Liver (tissue), 9 donors: ENCODE measurements around the gene PRKN. TPM values are rescaled to one million over a fixed set of nuclear protein-coding genes. Genes with fewer than 3 reads are reported as not detected.

Source experiments
- DNase-seq: peaks from one replicate; pipeline ENCODE4 v3.0.0-alpha.2; 2017; ENCODE audit warnings: low spot score
- H3K27ac ChIP-seq, 2 donors: one replicate each; pipeline ENCODE4 v1.7.0; 2013; ENCODE audit warnings: inconsistent platforms in 2 of 2, low read length in 2 of 2, control low read depth in 1 of 2, low read depth in 1 of 2, mild to moderate bottlenecking in 1 of 2
- H3K27me3 ChIP-seq, 4 donors: one replicate each; pipeline versions ENCODE4 v1.6.1 to v1.7.0; 2013; ENCODE audit warnings: low read length in 3 of 4, inconsistent platforms in 1 of 4, mild to moderate bottlenecking in 1 of 4, moderate library complexity in 1 of 4; ENCODE audit not compliant: control insufficient read depth in 4 of 4, insufficient read depth in 4 of 4
- H3K36me3 ChIP-seq, 4 donors: one replicate each; pipeline versions ENCODE4 v1.6.1 to v1.7.0; 2013; ENCODE audit warnings: low read length in 3 of 4, mild to moderate bottlenecking in 3 of 4, low read depth in 1 of 4, moderate library complexity in 1 of 4; ENCODE audit not compliant: control insufficient read depth in 4 of 4, insufficient read depth in 3 of 4
- H3K4me1 ChIP-seq, 4 donors: one replicate each; pipeline versions ENCODE4 v1.6.1 to v1.7.0; 2013; ENCODE audit warnings: low read length in 3 of 4, mild to moderate bottlenecking in 3 of 4, moderate library complexity in 1 of 4; ENCODE audit not compliant: control insufficient read depth in 4 of 4, insufficient read depth in 4 of 4
- H3K4me3 ChIP-seq, 3 donors: one replicate each; pipeline versions ENCODE4 v1.6.1 to v1.7.0; 2013; ENCODE audit warnings: low read length in 3 of 3, control low read depth in 1 of 3, low read depth in 1 of 3, mild to moderate bottlenecking in 1 of 3
- H3K9ac ChIP-seq, 2 donors: one replicate each; pipeline ENCODE4 v1.7.0; 2013; ENCODE audit warnings: low read length in 2 of 2, mild to moderate bottlenecking in 2 of 2, moderate library complexity in 2 of 2, control low read depth in 1 of 2, low read depth in 1 of 2
- H3K9me3 ChIP-seq, 4 donors: one replicate each; pipeline versions ENCODE4 v1.6.1 to v1.7.0; 2013; ENCODE audit warnings: low read length in 3 of 4; ENCODE audit not compliant: control insufficient read depth in 4 of 4
- EGR1 ChIP-seq, 2 donors: IDR thresholded peaks; 2 replicates each; pipeline ENCODE4 v1.6.1; 2016 to 2018; ENCODE audit warnings: antibody characterized with exemption in 2 of 2, low read depth in 2 of 2
- FOXA1 ChIP-seq: IDR thresholded peaks from 2 replicates; pipeline ENCODE4 v1.6.1; 2016; ENCODE audit warnings: antibody characterized with exemption
- FOXA2 ChIP-seq: IDR thresholded peaks from 2 replicates; pipeline ENCODE4 v1.6.1; 2016; ENCODE audit warnings: antibody characterized with exemption
- GABPA ChIP-seq, 2 donors: IDR thresholded peaks in 1 of 2; conservative IDR thresholded peaks in 1 of 2; 2 replicates each; pipeline ENCODE4 v1.6.1; 2016; ENCODE audit warnings: antibody characterized with exemption in 2 of 2, mild to moderate bottlenecking in 1 of 2, moderate library complexity in 1 of 2
- RAD21 ChIP-seq, 2 donors: IDR thresholded peaks; 2 replicates each; pipeline ENCODE4 v1.6.1; 2016; ENCODE audit warnings: antibody characterized with exemption in 2 of 2, mild to moderate bottlenecking in 2 of 2
- RXRA ChIP-seq, 2 donors: IDR thresholded peaks; 2 replicates each; pipeline ENCODE4 v1.6.1; 2017 to 2018; ENCODE audit warnings: antibody characterized with exemption in 2 of 2, mild to moderate bottlenecking in 1 of 2
- TAF1 ChIP-seq: conservative IDR thresholded peaks from 2 replicates; pipeline ENCODE4 v1.6.1; 2016; ENCODE audit warnings: antibody characterized with exemption, mild to moderate bottlenecking
- YY1 ChIP-seq: IDR thresholded peaks from 2 replicates; pipeline ENCODE4 v1.6.1; 2016; ENCODE audit warnings: antibody characterized with exemption, mild to moderate bottlenecking
- WGBS: extraction: QIAGEN DNeasy Blood & Tissue Kit; methylation state at CpG from one replicate; pipeline ENCODE4 v1.1.7; 2013; 5-methylcytosine and 5-hydroxymethylcytosine counted together
- polyA plus RNA-seq, 2 donors: library from polyadenylated mRNA; stranded (reverse) in 1 of 2; unstranded in 1 of 2; fragments of 200-250 nt in 1 of 2; fragments of >200 nt in 1 of 2; fragmentation: Nextera tagmentation in 1 of 2; extraction: Ambion mirVana in 1 of 2; gene quantifications; one replicate each; pipeline versions ENCODE4 v1.2.1 to v1.2.3, GENCODE V29; 2013 to 2015
- total RNA-seq, 2 donors: library from RNA; depleted of rRNA; stranded (reverse); fragments of >200 nt; gene quantifications; one replicate each; pipeline ENCODE4 v1.2.3, GENCODE V29; 2014
- TF ChIP-seq, protein P1 (sequence below): IDR thresholded peaks from 2 replicates; pipeline ENCODE4 v1.6.1; 2016; ENCODE audit warnings: antibody characterized with exemption
- TF ChIP-seq, protein P2 (sequence below): IDR thresholded peaks from 2 replicates; pipeline ENCODE4 v1.6.1; 2016; ENCODE audit warnings: antibody characterized with exemption, mild to moderate bottlenecking
- TF ChIP-seq, protein P3 (sequence below): IDR thresholded peaks from 2 replicates; pipeline ENCODE4 v1.6.1; 2016; ENCODE audit warnings: antibody characterized with exemption
- TF ChIP-seq, protein P4 (sequence below): IDR thresholded peaks from 2 replicates; pipeline ENCODE4 v1.6.1; 2016; ENCODE audit warnings: antibody characterized with exemption
- TF ChIP-seq, protein P5 (sequence below): fragments of 150-350 bp; IDR thresholded peaks from 2 replicates; pipeline ENCODE4 v1.5.1; 2017; ENCODE audit warnings: improper control_type of control experiment, low read depth, low read length; ENCODE audit not compliant: missing input control
- donor health status: healthy.
- donor health status: healthy.
- donor health status: healthy.
- donor health status: healthy.
- donor health status: healthy.

The PRKN gene
- total and polyA plus RNA-seq, 4 donors, result 0.47 to 4.1 (median 3.2) TPM

DNA sequence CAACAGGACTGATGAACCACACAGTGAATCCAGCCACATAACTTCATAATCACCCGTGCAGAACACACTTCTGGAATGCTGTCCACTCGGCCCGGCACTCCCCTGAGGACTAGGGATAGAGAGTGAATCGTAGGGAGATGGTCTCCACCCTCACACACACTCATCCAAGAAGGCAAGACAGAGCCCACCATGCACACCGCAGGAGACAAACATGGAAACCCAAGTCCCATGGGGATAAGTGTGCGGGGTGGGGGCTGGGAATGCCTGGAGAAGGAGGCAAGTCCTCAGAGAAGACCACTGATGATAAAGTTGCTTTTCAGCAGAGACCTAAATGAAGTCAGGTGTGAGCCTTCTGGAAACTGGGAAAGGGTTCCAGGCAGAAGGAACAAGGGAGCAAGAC, 1054.5 kb downstream of the PRKN start:
- WGBS, result 95% methylated on average over 6 of the region's 6 CpGs
- H3K9me3 ChIP-seq, result no peaks in the 10 kb centered on the region
- H3K27ac ChIP-seq, result no peak overlapping the region
- H3K9ac ChIP-seq, result no peak overlapping the region
- H3K27me3 ChIP-seq, result no peaks in the 10 kb centered on the region
- no peak for DNase-seq
- no peak overlapping the region for H3K4me3 ChIP-seq
- TF ChIP-seq, protein P1, sequence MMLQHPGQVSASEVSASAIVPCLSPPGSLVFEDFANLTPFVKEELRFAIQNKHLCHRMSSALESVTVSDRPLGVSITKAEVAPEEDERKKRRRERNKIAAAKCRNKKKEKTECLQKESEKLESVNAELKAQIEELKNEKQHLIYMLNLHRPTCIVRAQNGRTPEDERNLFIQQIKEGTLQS, result no peak
- no peak for TF ChIP-seq RXRA (IDR thresholded peaks at IDR 0.05)
- no peak for TF ChIP-seq EGR1 (IDR thresholded peaks at IDR 0.05; ENCODE audit: low read depth in 2 of 2)
- TF ChIP-seq FOXA1, result no peak
- no peak for TF ChIP-seq FOXA2
- TF ChIP-seq, protein P2, sequence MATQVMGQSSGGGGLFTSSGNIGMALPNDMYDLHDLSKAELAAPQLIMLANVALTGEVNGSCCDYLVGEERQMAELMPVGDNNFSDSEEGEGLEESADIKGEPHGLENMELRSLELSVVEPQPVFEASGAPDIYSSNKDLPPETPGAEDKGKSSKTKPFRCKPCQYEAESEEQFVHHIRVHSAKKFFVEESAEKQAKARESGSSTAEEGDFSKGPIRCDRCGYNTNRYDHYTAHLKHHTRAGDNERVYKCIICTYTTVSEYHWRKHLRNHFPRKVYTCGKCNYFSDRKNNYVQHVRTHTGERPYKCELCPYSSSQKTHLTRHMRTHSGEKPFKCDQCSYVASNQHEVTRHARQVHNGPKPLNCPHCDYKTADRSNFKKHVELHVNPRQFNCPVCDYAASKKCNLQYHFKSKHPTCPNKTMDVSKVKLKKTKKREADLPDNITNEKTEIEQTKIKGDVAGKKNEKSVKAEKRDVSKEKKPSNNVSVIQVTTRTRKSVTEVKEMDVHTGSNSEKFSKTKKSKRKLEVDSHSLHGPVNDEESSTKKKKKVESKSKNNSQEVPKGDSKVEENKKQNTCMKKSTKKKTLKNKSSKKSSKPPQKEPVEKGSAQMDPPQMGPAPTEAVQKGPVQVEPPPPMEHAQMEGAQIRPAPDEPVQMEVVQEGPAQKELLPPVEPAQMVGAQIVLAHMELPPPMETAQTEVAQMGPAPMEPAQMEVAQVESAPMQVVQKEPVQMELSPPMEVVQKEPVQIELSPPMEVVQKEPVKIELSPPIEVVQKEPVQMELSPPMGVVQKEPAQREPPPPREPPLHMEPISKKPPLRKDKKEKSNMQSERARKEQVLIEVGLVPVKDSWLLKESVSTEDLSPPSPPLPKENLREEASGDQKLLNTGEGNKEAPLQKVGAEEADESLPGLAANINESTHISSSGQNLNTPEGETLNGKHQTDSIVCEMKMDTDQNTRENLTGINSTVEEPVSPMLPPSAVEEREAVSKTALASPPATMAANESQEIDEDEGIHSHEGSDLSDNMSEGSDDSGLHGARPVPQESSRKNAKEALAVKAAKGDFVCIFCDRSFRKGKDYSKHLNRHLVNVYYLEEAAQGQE, result no peak
- TF ChIP-seq GABPA (IDR thresholded peaks at IDR 0.05 in 1 of 2, conservative IDR thresholded peaks at IDR 0.05 in 1 of 2), result no peak
- no peak for TF ChIP-seq RAD21 (IDR thresholded peaks at IDR 0.05)
- TF ChIP-seq, protein P3, sequence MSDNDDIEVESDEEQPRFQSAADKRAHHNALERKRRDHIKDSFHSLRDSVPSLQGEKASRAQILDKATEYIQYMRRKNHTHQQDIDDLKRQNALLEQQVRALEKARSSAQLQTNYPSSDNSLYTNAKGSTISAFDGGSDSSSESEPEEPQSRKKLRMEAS, result no peak
- TF ChIP-seq YY1, result no peak
- TF ChIP-seq, protein P4, sequence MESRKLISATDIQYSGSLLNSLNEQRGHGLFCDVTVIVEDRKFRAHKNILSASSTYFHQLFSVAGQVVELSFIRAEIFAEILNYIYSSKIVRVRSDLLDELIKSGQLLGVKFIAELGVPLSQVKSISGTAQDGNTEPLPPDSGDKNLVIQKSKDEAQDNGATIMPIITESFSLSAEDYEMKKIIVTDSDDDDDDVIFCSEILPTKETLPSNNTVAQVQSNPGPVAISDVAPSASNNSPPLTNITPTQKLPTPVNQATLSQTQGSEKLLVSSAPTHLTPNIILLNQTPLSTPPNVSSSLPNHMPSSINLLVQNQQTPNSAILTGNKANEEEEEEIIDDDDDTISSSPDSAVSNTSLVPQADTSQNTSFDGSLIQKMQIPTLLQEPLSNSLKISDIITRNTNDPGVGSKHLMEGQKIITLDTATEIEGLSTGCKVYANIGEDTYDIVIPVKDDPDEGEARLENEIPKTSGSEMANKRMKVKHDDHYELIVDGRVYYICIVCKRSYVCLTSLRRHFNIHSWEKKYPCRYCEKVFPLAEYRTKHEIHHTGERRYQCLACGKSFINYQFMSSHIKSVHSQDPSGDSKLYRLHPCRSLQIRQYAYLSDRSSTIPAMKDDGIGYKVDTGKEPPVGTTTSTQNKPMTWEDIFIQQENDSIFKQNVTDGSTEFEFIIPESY, result no peak
- no peaks in the 10 kb centered on the region for H3K36me3 ChIP-seq
- no peaks in the 10 kb centered on the region for H3K4me1 ChIP-seq

DNA sequence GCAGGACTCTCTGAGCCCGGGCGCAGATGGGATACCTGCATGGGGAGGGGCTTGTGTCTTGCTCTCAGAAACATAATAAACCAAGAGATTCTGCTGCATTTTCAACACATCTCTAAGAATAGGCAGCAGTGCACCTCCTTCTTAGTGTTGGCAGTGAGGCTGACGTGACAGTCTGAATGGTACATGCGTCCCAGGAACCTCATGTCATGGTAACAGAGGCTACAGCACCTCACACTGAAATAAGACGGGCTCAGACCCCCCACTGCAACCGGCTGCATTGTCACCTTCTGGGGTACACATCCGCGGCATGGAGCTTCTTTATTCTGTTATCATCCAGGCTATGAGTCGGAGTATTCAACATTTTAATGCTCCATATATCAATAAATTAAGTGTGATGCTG, 1056.4 kb downstream of the PRKN start:
- Histone ChIP-seq H3K9ac (no peak overlapping the region), H3K27me3 (no peaks in the 10 kb centered on the region), H3K27ac (no peak overlapping the region), H3K4me3 (no peak overlapping the region), H3K9me3 (no peaks in the 10 kb centered on the region), H3K4me1 (no peaks in the 10 kb centered on the region), H3K36me3 (no peaks in the 10 kb centered on the region)
- TF ChIP-seq FOXA2 (no peak), TAF1 (no peak), FOXA1 (no peak)
- no peak for DNase-seq
- WGBS, result 93% methylated on average over 9 of the region's 9 CpGs

DNA sequence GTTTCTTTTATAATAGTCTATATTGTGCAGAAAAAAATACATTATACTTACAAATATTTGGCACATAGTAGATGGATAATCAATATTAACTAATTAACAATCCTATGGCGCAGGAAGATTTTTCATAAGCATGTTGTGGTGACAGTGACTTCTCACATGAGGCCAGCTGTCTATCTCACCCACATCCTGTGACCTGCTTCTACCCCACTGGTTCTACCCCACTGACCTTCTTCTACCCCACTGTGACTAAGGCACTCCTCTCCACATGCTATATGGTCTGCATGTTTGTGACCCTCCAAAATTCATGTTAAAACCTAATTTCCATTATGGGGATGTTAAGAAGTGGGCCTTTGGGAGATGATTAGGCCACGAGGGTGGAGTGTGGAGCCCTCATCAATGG, 1058.9 kb downstream of the PRKN start:
- H3K9me3 ChIP-seq, result no peaks in the 10 kb centered on the region
- 91% methylated on average over 2 of the region's 2 CpGs for WGBS
- TF ChIP-seq, protein P3, result no peak
- TF ChIP-seq, protein P5, sequence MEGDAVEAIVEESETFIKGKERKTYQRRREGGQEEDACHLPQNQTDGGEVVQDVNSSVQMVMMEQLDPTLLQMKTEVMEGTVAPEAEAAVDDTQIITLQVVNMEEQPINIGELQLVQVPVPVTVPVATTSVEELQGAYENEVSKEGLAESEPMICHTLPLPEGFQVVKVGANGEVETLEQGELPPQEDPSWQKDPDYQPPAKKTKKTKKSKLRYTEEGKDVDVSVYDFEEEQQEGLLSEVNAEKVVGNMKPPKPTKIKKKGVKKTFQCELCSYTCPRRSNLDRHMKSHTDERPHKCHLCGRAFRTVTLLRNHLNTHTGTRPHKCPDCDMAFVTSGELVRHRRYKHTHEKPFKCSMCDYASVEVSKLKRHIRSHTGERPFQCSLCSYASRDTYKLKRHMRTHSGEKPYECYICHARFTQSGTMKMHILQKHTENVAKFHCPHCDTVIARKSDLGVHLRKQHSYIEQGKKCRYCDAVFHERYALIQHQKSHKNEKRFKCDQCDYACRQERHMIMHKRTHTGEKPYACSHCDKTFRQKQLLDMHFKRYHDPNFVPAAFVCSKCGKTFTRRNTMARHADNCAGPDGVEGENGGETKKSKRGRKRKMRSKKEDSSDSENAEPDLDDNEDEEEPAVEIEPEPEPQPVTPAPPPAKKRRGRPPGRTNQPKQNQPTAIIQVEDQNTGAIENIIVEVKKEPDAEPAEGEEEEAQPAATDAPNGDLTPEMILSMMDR, result no peak
- TF ChIP-seq, protein P4, result no peak
- TF ChIP-seq, protein P2, result no peak
- no peak for TF ChIP-seq FOXA1

More for the DNA sequence above, 1058.9 kb downstream of the PRKN start:
- Histone ChIP-seq H3K27ac (no peak overlapping the region), H3K27me3 (no peaks in the 10 kb centered on the region), H3K4me1 (no peaks in the 10 kb centered on the region), H3K36me3 (no peaks in the 10 kb centered on the region), H3K4me3 (no peak overlapping the region), H3K9ac (no peak overlapping the region)
- no peak for DNase-seq
